ENCODE results near the gene TBX19.

TBX19 gene

GRCh38 chr1:168281603-168282325 lies 1.1 kb downstream of the TBX19 start:
- DNase-seq: no peak

GRCh38 chr1:168285521-168285790 lies 4.8 kb downstream of the TBX19 start:
- no peak for DNase-seq

- no peak for DNase-seq
These were observed 5.6 kb downstream of the TBX19 start for GRCh38 chr1:168285971-168286927.

- no peak for DNase-seq
These were observed 6.6 kb downstream of the TBX19 start for GRCh38 chr1:168287237-168287664.

GRCh38 chr1:168288311-168289052 lies 7.8 kb downstream of the TBX19 start:
- DNase-seq: no peak

- no peak for DNase-seq
These were observed 10.7 kb downstream of the TBX19 start for GRCh38 chr1:168291222-168291837.

GRCh38 chr1:168293356-168293755 lies 12.7 kb downstream of the TBX19 start:
- no peak for DNase-seq

GRCh38 chr1:168295411-168296114 lies 14.9 kb downstream of the TBX19 start:
- DNase-seq: no peak

- no peak for DNase-seq
These were observed 16.5 kb downstream of the TBX19 start for GRCh38 chr1:168297019-168297730.

- DNase-seq: no peak
These were observed 17.8 kb downstream of the TBX19 start for GRCh38 chr1:168298446-168298845.

GRCh38 chr1:168300626-168301025 lies 19.9 kb downstream of the TBX19 start:
- no peak for DNase-seq

GRCh38 chr1:168301664-168302320 lies 21.1 kb downstream of the TBX19 start:
- DNase-seq: no peak

GRCh38 chr1:168303716-168304540 lies 23.3 kb downstream of the TBX19 start:
- no peak for DNase-seq

- no peak for DNase-seq
These were observed 24.2 kb downstream of the TBX19 start for GRCh38 chr1:168304865-168305264.

GRCh38 chr1:168312718-168313604 lies 32.3 kb downstream of the TBX19 start:
- DNase-seq: no peak

- DNase-seq: no peak
These were observed 35.5 kb downstream of the TBX19 start for GRCh38 chr1:168316142-168316541.

GRCh38 chr1:168317309-168317708 lies 36.6 kb downstream of the TBX19 start:
- DNase-seq: no peak

- no peak for DNase-seq
These were observed 39.0 kb downstream of the TBX19 start for GRCh38 chr1:168319691-168320090.

GRCh38 chr1:168320149-168320548 lies 39.5 kb downstream of the TBX19 start:
- DNase-seq: no peak
